Posterior cingulate gyrus (tissue), 11 donors: Measurements from ENCODE around the gene DCLK1.

Experiments used
- DNase-seq, 10 donors: peaks; one replicate each; pipeline versions ENCODE4 v3.0.0 to v3.0.0-alpha.2; 2020 to 2021; ENCODE audit warnings: mixed read lengths in 3 of 10
- intact Hi-C: fragments of 100-400 bp; cut with DNase I; formaldehyde crosslinking; loops from one replicate; pipeline ENCODE4 v1.15.1; 2023

DCLK1 gene

GRCh38 chr13:35732565-35732964 lies 398.6 kb downstream of the DCLK1 start:
- DNase-seq, result no peak
- intact Hi-C loops, result no loop called here

GRCh38 chr13:35731471-35731870 lies 399.7 kb downstream of the DCLK1 start:
- no peak for DNase-seq

GRCh38 chr13:35729926-35730627 lies 401.1 kb downstream of the DCLK1 start:
- no peak for DNase-seq
- intact Hi-C loops, result no loop called here

More at GRCh38 chr13:35731471-35731870, 399.7 kb downstream of the DCLK1 start:
- intact Hi-C loops, result no loop called here

GRCh38 chr13:35727881-35728280 lies 403.3 kb downstream of the DCLK1 start:
- intact Hi-C loops, result no loop called here
- no peak for DNase-seq

GRCh38 chr13:35724446-35724845 lies 406.7 kb downstream of the DCLK1 start:
- intact Hi-C loops, result loop anchor here (5.0 kb wide), 1 partner anchor 228 kb away; no protein-coding TSS in a partner anchor

GRCh38 chr13:35723821-35724220 lies 407.4 kb downstream of the DCLK1 start:
- DNase-seq, result no peak
- intact Hi-C loops, result loop anchor here (5.0 kb wide), 1 partner anchor 228 kb away; no protein-coding TSS in a partner anchor

More at GRCh38 chr13:35724446-35724845, 406.7 kb downstream of the DCLK1 start:
- no peak for DNase-seq

- intact Hi-C loops, result loop anchor here (5.0 kb wide), 1 partner anchor 229 kb away; no protein-coding TSS in a partner anchor
These were observed 408.1 kb downstream of the DCLK1 start for GRCh38 chr13:35723053-35723461.

GRCh38 chr13:35722458-35723052 lies 408.6 kb downstream of the DCLK1 start:
- DNase-seq, result no peak
- intact Hi-C loops, result loop anchor here (5.0 kb wide), 1 partner anchor 230 kb away; no protein-coding TSS in a partner anchor

More at GRCh38 chr13:35723053-35723461, 408.1 kb downstream of the DCLK1 start:
- no peak for DNase-seq

GRCh38 chr13:35720690-35721554 lies 410.3 kb downstream of the DCLK1 start:
- intact Hi-C loops, result loop anchor here (2.0 to 5.0 kb wide), 3 partner anchors 90 to 510 kb away; no protein-coding TSS in a partner anchor
- DNase-seq, result peak; percentile 21 to 94 (median 70)

- DNase-seq, result no peak
- intact Hi-C loops, result loop anchor here (2.0 to 5.0 kb wide), 3 partner anchors 89 to 509 kb away; no protein-coding TSS in a partner anchor
These were observed 410.9 kb downstream of the DCLK1 start for GRCh38 chr13:35720290-35720689.
